Muscle of arm (tissue), 12 donors: Measurements from ENCODE around the gene ADGRG1. TPM values are rescaled to one million over a fixed set of nuclear protein-coding genes. Genes with fewer than 3 reads are reported as not detected.
"Not testable (repeated sequence)": the region's sequence is repeated elsewhere in the genome, so short reads cannot be mapped to it uniquely, and the experiment has no call there.

Source experiments
- DNase-seq: peaks from one replicate; pipeline ENCODE4 v3.0.0-alpha.2; 2013
- polyA plus RNA-seq, 12 donors: library from polyadenylated mRNA; unstranded; fragments of 120-200 nt; gene quantifications; one replicate each; pipeline ENCODE4 v1.2.1, GENCODE V29; 2013; ENCODE audit not compliant: insufficient read length in 12 of 12

The ADGRG1 gene
- polyA plus RNA-seq, 12 donors: 4.4 to 48.0 (median 7.7) TPM; not detected in 1

DNA sequence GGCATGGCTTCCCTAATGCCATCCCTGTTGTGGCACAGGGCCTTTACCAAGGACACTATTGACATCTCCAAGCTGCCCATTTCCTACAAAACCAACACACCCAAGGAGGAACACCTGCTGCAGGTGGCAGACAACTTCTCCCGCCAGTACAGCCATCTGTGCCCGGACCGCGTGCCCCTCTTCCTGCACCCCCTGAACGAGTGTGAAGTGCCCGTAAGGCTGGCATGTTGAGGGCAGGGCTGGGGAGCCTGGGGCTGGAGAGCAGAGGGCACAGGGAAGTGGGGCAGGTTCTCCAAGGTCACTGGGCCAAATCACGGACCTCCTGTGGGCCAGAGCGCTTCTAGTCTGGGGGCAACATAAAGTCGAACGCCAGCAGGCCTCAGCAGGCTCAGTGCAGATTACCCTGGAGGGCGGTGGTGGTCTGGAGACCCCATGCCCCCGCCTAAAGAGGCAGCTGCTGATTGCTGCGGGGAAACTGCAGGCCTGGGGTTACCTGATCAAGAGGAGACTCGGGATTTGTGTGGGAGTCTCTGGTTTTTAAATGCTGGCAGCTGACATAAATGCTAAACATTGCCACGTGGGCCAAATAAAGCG lies 70.5 kb downstream of the ADGRG1 start:
- no peak for DNase-seq

DNA sequence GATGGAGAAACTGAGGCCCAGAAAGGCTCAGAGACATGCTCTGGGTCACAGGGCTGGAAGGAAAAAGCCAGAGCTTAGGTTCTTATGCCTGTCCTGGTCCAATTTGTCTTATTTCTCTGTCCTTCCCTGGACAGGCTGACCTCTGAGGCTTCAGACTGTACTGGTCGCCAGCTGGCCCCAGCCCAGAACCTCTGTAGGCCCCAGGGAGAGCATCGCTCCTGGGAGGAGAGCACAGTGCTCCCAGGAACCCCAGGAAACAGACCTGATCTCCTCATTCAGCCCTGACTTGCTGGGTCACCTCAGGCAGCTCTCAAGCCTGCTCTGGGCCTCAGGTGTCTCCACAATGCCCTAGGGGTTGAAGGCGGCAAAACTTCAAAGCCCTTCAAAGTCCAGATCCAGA lies 71.1 kb downstream of the ADGRG1 start:
- no peak for DNase-seq

GRCh38 chr16:57699899-57700298 lies 71.5 kb downstream of the ADGRG1 start:
- no peak for DNase-seq

DNA sequence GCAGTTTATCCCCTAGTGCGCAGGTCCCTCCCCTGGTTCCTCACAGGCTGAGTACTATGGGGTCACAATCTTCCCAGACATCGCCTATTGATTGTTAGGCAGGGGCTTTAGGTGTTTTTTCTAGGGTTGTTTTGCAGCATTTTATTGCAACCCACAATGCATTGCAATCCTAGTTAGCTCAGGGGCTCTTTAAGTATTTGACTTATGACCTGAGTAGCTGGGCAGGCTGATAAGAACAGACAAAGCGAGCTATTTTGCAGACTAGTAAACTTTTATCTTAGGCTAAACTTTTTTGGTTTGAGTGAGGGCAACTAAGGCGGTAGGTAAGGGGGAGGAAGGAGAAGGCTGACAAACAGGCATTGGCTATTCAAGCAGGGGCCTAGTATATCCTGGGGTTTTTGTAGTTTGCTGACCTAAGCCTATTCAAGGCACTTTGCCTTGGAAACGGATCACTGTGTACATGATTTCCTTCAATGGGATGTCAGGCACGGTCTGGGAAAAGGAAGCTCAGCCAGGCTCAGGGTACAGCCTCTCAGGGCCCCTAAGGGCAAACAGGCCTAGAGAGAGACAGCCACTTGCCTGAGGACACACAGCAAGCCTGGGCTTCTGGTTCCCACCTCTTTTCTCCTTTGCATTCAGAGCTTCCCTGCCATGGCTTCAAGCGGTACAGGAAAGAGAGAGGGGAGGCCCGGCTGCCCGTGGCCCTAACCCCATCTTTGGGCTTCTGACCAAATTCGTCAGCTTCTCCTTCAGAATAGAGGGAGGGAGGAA lies 72.5 kb downstream of the ADGRG1 start:
- no peak for DNase-seq

DNA sequence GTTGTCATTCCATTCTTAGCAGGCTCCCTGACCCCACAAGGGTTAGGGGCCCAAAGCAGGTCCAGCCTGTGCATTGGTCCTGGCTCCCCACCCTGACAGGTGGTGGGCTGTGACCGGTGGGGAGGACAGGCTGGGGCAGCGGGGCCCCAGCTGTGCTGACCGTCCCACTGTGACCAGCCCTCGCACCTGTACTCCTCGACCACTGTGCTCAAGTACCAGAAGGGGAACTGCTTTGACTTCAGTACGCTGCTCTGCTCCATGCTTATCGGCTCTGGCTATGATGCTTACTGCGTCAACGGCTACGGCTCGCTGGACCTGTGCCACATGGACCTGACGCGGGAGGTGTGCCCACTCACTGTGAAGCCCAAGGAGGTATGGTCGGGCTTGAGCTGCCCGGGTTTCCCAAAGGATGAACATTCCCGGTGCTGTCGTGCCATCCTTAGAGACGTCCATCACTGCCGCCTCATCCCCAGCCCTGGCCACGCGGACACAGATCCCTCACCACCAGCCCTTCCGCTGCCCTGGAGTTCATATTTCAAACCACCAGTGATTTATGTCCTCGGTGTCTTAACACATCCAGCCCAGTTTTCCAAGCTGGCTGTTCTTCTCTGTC lies 73.4 kb downstream of the ADGRG1 start:
- no peak for DNase-seq

- no peak for DNase-seq
These were observed 75.1 kb downstream of the ADGRG1 start for GRCh38 chr16:57703416-57704010.

GRCh38 chr16:57704011-57704904 lies 75.8 kb downstream of the ADGRG1 start:
- DNase-seq: no peak

- no peak for DNase-seq
These were observed 76.7 kb downstream of the ADGRG1 start for GRCh38 chr16:57704905-57705852.

DNA sequence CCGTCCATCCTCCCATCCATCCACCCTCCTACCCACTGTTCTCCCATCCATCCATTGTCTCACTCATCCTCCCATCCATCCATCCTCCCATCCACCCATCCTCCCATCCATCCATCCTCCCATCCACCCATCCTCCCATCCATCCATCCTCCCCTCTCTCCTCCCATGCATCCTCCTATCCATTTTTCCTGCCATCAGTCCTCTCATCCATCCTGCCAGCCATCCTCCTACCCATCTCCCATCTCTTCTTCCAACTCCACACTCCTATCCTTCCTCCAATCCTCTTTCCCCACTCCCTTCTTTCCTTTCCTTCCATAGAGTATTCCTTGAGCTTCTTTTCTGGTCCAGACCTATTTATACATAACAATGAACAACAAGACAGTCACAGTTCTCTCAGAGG lies 78.3 kb downstream of the ADGRG1 start:
- no peak for DNase-seq

- DNase-seq: no peak
These were observed 78.9 kb downstream of the ADGRG1 start for GRCh38 chr16:57707331-57707730.

GRCh38 chr16:57708168-57708567 lies 79.7 kb downstream of the ADGRG1 start:
- DNase-seq: no peak

DNA sequence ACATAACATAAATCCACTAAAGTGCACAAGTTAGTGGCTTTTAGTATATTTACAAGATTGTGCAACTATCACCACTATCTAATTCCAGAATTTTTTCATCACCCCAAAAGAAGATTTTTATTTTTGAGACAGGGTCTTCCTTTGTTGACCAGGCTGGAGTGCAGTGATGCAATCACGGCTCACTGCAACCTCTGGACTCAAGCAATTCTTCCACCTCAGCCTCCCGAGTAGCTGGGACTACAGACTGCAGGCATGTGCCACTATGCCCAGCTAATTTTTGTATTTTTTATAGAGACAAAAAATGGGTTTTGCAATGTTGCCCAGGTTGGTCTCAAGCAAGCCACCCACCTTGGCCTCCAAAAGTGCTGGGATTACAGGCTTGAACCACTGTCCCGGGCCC lies 81.2 kb downstream of the ADGRG1 start:
- no peak for DNase-seq

DNA sequence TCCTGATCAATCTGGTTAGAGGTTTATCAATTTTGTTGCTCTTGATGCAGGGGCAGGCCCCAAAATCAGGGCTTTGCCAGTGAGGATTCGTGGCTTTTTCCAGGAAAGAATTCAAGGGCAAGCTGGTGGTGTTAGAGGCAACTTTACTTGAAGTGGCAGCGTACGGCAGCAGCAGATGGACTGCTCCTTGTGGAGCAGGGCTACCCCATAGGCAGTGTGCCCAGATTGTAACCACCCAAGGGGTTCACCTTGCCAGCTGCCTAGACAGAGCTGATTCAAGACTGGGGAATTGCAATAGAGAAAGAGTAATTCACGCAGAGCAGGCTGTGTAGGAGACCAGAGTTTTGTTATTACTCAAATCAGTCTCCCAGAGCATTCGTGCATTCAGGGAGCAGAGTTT lies 82.9 kb downstream of the ADGRG1 start:
- DNase-seq: no peak

DNA sequence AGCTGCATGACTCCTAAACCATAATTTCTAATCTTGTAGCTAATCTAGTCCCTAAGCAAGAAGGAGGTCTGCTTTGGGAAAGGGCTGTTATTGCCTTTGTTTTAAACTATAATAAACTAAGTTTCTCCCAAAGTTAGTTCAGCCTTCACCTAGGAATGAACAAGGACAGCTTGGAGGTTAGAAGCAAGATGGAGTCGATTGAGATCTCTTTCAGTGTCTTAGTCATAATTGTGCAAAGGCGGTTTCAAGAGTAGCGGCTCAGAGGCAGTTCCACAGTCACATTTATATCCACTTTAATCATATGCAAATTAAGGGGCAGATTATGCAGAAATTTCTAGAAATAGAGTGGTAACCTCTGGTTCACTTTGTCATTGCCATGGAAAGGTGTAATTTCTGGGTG lies 83.6 kb downstream of the ADGRG1 start:
- DNase-seq: no peak

DNA sequence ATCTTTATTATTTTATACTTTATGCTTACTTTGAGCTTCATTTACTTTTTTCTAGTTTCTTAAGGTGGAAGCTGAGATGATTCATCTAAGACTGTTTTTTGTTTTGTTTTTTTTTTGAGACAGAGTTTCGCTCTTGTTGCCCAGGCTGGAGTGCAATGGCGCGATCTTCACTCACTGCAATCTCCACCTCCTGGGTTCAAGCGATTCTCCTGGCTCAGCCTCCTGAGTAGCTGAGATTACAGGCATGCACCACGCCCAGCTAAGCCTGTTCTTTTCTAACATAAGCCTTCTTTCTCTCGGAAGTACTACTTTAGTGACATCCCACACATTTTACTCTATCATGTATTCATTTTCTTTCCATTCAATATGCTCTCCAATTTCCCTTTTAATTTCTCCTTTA lies 84.1 kb downstream of the ADGRG1 start:
- DNase-seq: not testable (repeated sequence)

DNA sequence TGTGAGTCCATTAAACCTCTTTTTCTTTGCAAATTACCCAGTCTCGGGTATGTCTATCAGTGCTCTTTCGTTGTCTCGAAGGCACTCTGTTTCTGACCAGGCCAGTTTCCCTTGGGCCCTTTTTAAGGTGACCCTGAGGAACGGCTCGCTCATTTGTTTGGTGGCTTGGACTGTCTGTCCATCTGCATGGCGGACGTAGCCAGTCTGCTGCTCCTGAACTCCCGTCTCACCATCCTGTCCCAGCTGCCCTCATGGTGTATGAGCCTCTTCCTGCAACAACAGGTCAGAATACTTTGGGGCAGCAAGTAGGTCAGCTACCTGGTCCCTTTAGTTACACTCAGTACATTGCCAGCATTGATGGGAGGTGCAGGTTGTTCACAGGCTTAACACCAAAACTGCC lies 85.2 kb downstream of the ADGRG1 start:
- no peak for DNase-seq

DNA sequence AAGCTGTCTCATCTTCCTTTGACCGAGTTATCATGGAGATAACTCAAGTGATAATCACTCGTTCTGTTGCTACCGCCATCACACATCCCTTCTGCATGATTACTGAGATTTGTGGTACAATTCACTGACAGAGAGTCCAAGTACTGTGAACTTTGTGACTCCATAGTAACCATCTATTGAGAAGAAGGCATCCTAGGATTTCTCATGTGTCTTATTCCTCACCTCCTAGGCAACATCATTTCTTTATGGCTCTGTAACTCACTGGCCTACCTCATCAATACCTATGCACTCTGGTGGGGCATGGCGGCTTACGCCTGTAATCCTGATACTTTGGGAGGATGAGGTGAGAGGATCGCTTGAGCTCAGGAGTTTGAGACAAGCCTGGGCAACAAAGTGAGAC lies 85.6 kb downstream of the ADGRG1 start:
- no peak for DNase-seq
